HG02840 (cell line): ENCODE data around the gene LMAN1.

Source experiments
- ATAC-seq: cut with Tn5 transposase; IDR thresholded peaks from one replicate; pipeline ENCODE4 v1.9.1; 2021; ENCODE audit warnings: mild to moderate bottlenecking, moderate library complexity, moderate number of reproducible peaks; ENCODE audit not compliant: unreplicated experiment, low FRiP score

Gene LMAN1

DNA sequence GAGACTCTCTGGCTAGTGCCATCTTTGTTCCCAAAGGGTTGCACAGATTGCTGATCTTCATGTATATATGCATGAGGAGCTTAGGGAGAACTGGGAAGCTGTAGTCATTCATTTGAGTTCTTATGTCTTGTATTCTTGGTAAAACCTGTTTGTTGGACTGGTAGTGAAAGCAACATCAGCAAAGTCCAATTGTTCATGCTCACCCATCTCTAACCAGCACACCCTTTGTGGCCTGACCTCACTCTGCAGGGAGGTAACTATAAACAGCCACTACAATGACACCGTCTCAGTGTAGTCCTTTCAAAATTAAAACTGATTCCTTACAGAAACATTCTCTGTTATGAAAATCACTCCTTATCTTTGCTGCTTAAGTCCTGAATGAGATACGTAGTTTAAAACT lies 13.9 kb upstream of the LMAN1 start:
- no peak for ATAC-seq

GRCh38 chr18:59360381-59360780 lies 1.3 kb upstream of the LMAN1 start:
- no peak for ATAC-seq

GRCh38 chr18:59359576-59359952 lies 499 bp upstream of the LMAN1 start:
- peak; percentile 16 for ATAC-seq

DNA sequence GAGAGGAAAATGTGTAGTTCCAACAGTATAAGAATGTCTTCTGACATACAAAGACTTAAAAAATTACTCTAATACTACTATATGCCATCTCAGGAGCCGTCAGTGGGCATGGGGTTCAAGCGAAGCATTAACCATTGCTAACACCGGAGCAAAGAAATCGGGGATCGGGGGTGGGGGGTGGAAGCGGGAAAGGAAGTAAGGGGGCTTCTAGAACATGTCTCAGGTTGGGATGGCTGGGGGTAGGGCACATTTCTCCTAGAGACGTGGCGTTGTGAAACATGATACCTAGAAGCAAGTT lies 702 bp downstream of the LMAN1 start:
- ATAC-seq, result no peak

- ATAC-seq, result no peak
Measured at GRCh38 chr18:59357928-59358327, 1.1 kb downstream of the LMAN1 start.

DNA sequence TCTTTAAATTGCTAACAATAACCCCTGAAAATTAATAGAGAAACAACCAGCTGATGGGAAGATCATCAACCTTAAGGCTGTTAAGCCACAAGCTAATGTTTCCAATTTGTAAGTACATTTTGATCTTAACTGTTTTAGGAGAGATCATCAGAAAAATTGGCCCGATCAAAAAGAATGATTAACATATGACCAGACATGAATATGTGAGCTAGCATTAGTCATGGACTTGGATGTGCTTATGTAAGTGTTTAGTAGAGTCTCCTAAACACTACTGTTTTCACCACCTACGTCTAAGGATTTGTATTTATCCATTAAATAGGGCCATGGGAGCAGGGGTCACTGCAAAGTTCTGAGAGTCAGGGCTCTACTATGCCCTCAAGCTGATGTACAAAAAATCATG lies 4.3 kb downstream of the LMAN1 start:
- no peak for ATAC-seq

- no peak for ATAC-seq
Measured at GRCh38 chr18:59353079-59353680, 5.9 kb downstream of the LMAN1 start.

- no peak for ATAC-seq
Measured at GRCh38 chr18:59352250-59352855, 6.7 kb downstream of the LMAN1 start.

GRCh38 chr18:59345556-59345955 lies 13.5 kb downstream of the LMAN1 start:
- no peak for ATAC-seq

DNA sequence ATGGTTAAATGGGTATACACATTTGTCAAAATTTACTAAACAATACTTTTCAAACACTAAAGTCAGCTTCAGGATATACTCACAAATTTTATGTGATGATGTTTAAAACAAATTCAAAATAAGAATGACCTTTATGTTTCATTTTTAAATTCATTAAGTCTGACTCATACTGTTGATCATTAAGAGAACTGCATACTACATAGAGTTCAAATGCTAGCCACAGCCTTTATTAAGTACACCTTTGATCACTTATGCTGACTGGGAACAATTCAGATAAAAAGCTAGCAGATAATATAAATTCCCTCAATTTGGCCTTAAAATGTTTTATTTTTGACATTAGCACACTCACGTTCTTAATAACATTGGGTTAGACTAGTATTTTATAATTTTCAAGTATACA lies 14.1 kb downstream of the LMAN1 start:
- ATAC-seq, result no peak

DNA sequence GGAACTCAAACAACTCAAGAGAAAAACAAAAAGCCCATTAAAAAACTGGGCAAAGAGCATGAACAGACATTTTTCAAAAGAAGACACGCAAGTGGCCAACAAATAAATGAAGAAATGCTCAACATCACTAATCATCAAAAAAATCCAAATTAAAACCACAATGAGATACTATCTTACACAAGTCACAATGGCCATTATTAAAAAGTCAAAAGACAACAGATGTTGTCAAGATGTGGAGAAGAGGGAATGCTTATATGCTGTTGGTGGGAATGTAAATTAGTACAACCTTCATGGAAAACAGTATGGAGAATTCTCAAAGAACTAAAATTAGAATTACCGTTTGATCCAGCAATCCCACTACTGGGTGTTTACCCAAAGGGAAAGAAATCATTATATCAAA lies 15.1 kb downstream of the LMAN1 start:
- ATAC-seq, result no peak

GRCh38 chr18:59340817-59341216 lies 18.2 kb downstream of the LMAN1 start:
- no peak for ATAC-seq

- no peak for ATAC-seq
Measured at GRCh38 chr18:59340312-59340711, 18.8 kb downstream of the LMAN1 start.

- no peak for ATAC-seq
Measured at GRCh38 chr18:59332986-59333385, 26.1 kb downstream of the LMAN1 start.

DNA sequence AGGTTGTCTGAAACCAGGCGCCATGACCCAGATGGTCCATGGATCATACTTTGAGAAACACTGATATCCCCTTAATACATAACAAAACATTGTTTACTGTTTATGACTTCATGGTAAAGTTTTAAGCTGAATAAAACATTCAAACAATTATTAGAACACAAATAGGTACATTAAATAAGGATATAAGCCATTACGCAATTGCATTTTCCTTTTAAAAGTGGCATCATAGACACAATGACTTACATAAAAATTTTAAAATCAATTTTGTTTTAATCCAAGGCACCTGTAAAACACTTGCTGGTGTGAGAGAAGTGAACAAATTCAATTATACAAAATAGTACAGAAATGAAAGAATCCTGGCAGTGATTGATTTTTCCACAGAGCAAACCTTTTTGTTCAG lies 30.4 kb downstream of the LMAN1 start:
- ATAC-seq, result no peak

DNA sequence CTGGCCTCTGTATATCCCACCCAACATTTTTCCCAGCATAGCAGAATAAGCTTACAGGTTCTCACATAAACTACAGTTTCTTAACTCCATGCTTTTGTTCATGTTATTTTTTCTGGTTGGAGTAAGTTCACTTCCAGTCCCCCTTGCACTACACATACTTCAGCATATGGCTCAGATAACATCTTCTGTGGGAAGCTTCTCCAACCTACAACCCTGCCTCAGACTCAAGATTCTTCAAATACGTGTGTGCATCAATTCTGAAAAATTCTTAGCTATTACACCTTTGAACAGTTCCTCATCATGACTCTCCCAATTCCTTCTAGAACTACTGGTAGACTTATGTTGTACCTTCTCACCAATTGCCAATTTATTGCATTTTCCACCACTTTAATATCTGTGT lies 33.1 kb downstream of the LMAN1 start:
- no peak for ATAC-seq

- ATAC-seq, result no peak
Measured at GRCh38 chr18:59324623-59324971, 34.5 kb downstream of the LMAN1 start.

- no peak for ATAC-seq
Measured at GRCh38 chr18:59323931-59324622, 35.0 kb downstream of the LMAN1 start.

- ATAC-seq, result no peak
Measured at GRCh38 chr18:59318460-59319050, 40.5 kb downstream of the LMAN1 start, which contains the start of gene CPLX4. CPLX4 (minus strand) TSS chr18:59318649; CDS start chr18:59318462, 187 bp downstream.

DNA sequence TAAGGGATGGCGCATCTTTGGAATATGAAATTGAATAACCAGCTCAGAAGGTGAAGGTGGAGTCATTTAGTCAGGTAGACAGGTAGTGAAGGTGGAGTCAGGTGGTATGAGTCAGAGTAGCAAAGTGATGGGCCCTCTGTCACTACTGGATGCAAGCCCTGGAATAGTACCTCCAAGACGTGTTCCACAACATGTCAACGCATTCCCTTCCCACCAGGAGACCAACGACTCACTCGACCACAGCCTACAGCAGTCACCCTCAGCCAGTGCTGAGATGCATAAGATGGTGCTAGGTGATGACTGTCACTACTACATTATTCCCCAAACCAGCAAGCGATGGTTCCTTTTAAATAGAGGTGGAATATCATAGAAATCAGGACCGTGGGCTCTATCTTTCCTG lies 47.4 kb downstream of the LMAN1 start:
- no peak for ATAC-seq

GRCh38 chr18:59308938-59309260 lies 50.2 kb downstream of the LMAN1 start:
- no peak for ATAC-seq
